Activated CD4-positive, alpha-beta T cell treated with anti-CD3 and anti-CD28 coated beads for 1 hour (primary cell): ENCODE measurements around the gene ABR.
"Not testable (repeated sequence)": the region's sequence is repeated elsewhere in the genome, so short reads cannot be mapped to it uniquely, and the experiment has no call there.

Experiments
- DNase-seq: peaks from one replicate; pipeline ENCODE4 v3.0.0-alpha.2; 2020

The ABR gene

DNA sequence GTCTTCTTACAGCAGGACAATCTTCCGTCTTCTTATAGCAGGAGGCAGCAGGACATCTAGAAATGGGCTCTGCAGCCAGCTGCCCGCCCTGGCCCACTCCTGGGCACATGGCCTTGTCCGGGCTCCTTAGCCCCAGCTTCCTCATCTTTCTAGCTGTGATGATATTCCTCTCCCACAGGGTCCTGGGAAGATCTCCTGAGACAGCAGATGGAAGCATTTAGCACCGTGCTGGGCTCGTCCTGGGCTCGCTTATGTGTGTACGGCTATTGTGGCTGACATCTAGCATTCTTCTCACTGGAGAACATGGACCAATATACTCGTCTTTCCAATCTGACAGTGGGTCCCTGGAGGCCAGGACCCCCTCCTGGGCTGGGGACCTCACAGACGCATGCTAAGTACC, 134.3 kb downstream of the ABR start:
- no peak for DNase-seq

DNA sequence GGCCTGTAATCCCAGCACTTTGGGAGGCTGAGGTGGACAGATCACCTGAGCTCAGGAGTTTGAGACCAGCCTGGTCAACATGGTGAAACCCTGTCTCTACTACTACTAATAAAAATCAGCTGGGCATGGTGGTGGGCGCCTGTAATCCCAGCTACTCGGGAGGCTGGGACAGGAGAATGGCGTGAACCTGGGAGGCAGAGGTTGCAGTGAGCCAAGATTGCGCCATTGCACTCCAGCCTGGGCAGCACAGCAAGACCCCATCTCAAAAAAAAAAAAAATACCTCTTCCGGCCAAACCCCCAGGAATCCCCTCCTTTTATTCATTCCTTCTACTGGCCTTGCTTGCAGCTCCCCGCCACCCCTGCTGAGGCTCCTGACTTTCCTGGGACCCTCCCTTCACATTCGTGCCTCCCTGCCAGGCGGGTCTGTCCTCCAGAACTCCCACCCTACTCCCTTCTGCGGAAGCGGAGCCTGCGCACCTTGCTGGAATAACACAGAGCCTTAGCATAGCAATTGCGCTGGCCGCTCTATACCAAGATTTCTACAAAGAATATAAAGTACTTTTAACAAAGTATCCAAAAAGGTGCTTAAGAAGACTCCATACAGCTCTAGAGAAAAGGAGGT, 135.3 kb downstream of the ABR start:
- not testable (repeated sequence) for DNase-seq

- no peak for DNase-seq
Observed at GRCh38 chr17:1043601-1044251, 136.1 kb downstream of the ABR start.

DNA sequence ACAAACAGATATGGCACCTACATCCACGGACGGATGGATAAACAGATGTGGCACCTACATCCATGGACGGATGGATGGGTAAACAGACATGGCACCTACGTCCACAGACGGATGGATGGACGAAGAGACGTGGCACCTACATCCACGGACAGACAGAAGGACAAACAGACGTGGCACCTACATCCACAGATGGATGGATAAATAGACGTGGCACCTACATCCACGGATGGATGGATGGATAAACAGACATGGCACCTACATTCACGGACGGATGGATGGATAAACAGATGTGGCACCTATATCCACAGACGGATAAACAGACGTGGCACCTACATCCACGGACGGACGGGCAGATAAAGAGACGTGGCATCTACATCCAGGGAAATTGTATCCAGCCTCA, 137.3 kb downstream of the ABR start:
- DNase-seq = no peak

- DNase-seq = no peak
Observed at GRCh38 chr17:1041746-1042145, 138.0 kb downstream of the ABR start.

DNA sequence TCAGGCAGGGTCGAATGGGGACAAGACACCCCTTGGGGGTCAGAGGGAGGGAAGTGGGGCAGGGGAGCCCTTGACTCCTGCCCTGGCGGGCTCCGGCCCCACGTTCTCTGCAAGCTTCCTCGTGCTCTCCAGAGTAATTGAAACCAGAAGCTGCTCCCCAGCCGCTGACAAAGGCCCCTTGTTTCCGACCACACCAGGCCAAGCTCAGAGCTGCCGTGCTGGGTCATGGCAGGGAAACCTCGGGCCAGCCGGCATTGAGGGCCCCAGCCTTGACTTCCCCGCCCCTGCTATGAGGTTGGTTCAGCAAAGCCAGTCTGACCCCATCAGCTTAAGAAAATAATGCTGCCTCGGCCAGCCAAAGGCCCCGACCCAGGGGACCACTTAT, 139.6 kb downstream of the ABR start:
- DNase-seq = no peak

GRCh38 chr17:1039511-1040215, 140.1 kb downstream of the ABR start:
- DNase-seq = no peak

- no peak for DNase-seq
Observed at GRCh38 chr17:1039123-1039507, 140.7 kb downstream of the ABR start.

GRCh38 chr17:1038459-1039122, 141.2 kb downstream of the ABR start:
- no peak for DNase-seq

GRCh38 chr17:1037238-1037879, 142.4 kb downstream of the ABR start:
- no peak for DNase-seq

DNA sequence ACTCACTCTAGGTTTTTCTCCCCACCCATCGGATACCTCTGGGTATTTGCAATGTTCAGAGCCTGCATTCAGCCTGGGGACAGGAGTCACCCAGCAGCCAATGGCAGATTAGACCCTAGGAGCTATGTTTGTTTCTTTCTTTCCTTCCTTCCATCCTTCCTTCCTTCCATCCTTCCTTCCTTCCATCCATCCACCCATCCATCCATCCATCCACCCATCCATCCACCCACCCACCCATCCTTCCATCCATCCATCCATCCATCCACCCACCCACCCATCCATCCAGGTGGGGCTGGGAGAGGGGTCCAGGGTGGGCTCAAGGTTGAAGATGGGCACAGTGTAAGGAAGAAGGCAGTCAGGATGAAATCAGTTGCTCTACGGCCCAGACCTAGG, 142.9 kb downstream of the ABR start:
- DNase-seq = no peak

GRCh38 chr17:1036171-1036844, 143.5 kb downstream of the ABR start:
- DNase-seq = no peak

DNA sequence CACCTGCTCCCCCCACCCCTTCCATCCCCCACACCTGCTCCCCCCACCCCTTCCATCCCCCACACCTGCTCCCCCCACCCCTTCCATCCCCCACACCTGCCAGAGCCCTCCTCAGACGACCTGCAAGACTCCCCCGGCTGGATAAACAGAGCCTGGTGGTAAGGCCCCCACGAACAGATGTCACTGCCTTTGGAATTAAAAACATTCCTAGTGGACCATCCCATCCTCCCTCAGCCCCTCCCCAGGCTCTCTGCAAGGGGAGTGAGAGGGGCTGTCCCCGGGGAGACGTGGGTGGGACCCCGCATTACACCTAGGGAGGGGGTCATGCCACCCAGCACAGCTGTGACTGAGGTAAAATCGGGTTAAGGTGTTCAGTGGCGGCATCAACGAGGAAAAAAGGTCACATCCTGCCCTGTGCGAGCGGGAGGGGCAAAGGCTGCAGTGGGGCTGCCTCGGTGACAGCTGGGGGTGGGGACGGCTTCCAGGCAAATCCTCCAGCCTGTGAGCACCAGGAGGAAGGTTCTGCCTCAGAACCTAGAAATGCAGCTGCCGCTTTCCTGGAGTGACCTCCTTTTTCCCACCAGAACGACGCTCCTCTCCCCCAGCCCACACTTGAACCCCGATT, 144.1 kb downstream of the ABR start:
- no peak for DNase-seq

GRCh38 chr17:1034652-1035210, 145.1 kb downstream of the ABR start:
- no peak for DNase-seq

- DNase-seq = no peak
Observed at GRCh38 chr17:1033503-1033902, 146.3 kb downstream of the ABR start.

- no peak for DNase-seq
Observed at GRCh38 chr17:1032391-1032790, 147.4 kb downstream of the ABR start.

GRCh38 chr17:1031711-1032110, 148.1 kb downstream of the ABR start:
- no peak for DNase-seq

GRCh38 chr17:1030684-1031532, 148.9 kb downstream of the ABR start:
- no peak for DNase-seq

DNA sequence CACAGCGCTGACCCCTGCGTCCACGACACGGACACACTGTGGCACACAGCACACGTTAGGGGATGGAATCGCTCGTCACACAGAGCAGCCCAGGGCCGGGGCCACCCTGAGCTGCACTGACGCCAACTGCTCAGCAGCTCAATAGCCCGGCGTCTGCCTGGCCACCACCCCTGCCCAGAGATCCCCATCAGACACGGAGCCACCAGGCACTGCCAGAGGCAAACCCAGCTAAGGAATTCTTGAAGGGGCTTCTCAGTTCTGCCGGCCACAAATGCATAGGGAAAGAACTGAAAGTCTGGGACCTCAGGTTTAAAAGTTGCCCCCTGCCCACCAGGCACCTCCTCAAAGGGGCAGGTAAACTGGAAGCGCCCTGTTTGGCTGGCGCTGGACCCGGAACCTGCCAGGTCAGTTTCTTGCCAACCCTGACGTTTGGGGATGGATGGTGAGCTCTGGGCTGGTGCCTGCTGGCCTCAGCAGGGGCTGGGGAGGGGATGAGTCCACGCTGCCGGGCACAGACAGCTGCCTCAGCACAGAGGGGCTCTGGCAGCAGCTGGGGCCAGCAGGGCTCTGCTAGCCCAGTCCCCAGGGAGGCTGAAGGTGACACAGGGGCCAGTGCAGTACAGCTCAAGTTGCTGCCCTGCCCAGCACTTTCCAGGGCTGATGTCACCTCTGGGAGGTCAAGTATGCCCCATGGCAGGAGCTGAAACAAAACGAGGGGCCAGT, 149.7 kb downstream of the ABR start:
- no peak for DNase-seq

GRCh38 chr17:1029196-1029921, 150.4 kb downstream of the ABR start:
- DNase-seq = no peak
